ENCODE data around the gene CSMD2. TPM values are rescaled to one million over a fixed set of nuclear protein-coding genes. Genes with fewer than 3 reads are reported as not detected.

Gene CSMD2
- total and polyA plus RNA-seq, 2 of the 8 experiments (the other 6 are each of a cell fraction or from before 2014, with no cell fraction given) = 7.0 to 14.7 TPM

DNA sequence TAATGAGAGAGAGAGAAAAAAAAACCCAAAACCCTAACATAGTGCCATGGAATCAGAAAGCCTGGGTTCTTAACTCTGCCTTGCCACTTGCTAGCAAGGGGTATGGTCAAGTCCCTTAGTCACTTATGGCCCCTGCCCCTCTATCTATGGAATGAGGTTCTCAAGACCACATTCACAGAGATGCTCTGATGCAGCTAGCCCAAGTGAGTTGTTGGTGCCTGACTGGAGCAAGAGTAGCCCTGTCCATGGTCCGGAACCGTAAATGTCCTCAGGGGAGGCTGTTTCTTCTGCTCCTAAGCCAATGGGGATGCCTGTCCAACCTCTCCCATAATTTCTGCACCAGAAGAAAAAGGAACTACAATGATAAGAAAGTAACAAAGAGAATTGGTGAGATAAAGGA, 56.8 kb downstream of the CSMD2 start (continued):
- TF ChIP-seq, protein P1, sequence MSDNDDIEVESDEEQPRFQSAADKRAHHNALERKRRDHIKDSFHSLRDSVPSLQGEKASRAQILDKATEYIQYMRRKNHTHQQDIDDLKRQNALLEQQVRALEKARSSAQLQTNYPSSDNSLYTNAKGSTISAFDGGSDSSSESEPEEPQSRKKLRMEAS (IDR thresholded peaks at IDR 0.05) = no peak
- no peak for TF ChIP-seq SRF (IDR thresholded peaks at IDR 0.05; ENCODE audit: low read depth, low read length)
- no peak for TF ChIP-seq RAD21 (IDR thresholded peaks at IDR 0.05 in 1 of 2, conservative IDR thresholded peaks at IDR 0.05 in 1 of 2; ENCODE audit: low read depth in 2 of 2, low read length in 2 of 2)
- no peak for TF ChIP-seq CHD2 (IDR thresholded peaks at IDR 0.05; ENCODE audit: low read length)
- TF ChIP-seq SIX5 (IDR thresholded peaks at IDR 0.05; ENCODE audit: low read depth, low read length) = no peak
